Tibial nerve (tissue), 4 donors: ENCODE measurements around the gene IWS1.

Source experiments
- EP300 ChIP-seq, 2 donors: sonication (generic); formaldehyde crosslinking; IDR thresholded peaks; one replicate each; pipeline ENCODE4 v1.6.1; 2017; ENCODE audit warnings: antibody characterized with exemption in 2 of 2, mild to moderate bottlenecking in 1 of 2
- TF ChIP-seq, protein P1 (sequence below), 5 experiments: fragments of 200-600 bp in 3 of 5; fragments of 450-650 bp in 2 of 5; sonication (generic) in 3 of 5; IDR thresholded peaks; one replicate each; pipeline ENCODE4 v1.5.1; 2016 to 2019; ENCODE audit warnings: antibody characterized with exemption in 5 of 5, mild to moderate bottlenecking in 3 of 5, moderate library complexity in 2 of 5

DNA sequence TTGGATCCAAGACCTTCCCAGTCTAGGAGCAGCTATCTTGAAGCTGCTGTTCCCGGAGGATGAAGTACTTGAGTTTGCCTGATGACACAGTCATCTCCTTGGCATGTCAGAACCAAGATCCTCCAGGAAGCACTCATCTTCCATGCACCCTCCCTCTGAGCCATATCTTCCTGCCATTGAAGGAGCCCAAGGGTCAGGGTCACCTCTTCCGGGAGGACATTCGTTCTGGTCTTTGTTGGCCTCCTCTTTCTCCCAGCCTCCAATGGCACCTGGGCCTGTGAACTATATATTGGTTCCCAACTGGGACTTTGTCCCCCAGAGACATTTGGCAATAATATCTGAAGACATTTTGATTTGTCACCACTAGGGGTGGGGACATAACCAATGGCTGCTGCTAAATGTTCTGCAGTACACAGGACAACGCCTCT is 4.9 kb upstream of the IWS1 start:
- TF ChIP-seq, protein P1, sequence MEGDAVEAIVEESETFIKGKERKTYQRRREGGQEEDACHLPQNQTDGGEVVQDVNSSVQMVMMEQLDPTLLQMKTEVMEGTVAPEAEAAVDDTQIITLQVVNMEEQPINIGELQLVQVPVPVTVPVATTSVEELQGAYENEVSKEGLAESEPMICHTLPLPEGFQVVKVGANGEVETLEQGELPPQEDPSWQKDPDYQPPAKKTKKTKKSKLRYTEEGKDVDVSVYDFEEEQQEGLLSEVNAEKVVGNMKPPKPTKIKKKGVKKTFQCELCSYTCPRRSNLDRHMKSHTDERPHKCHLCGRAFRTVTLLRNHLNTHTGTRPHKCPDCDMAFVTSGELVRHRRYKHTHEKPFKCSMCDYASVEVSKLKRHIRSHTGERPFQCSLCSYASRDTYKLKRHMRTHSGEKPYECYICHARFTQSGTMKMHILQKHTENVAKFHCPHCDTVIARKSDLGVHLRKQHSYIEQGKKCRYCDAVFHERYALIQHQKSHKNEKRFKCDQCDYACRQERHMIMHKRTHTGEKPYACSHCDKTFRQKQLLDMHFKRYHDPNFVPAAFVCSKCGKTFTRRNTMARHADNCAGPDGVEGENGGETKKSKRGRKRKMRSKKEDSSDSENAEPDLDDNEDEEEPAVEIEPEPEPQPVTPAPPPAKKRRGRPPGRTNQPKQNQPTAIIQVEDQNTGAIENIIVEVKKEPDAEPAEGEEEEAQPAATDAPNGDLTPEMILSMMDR (IDR thresholded peaks at IDR 0.05) = no peak
- TF ChIP-seq EP300 (IDR thresholded peaks at IDR 0.05) = no peak
